NB4 (cell line): ENCODE measurements around the gene ENOX1.

ENCODE experiments used
- DNase-seq: peaks from one replicate; pipeline ENCODE4 v3.0.0; 2010; ENCODE audit warnings: low read depth
- H3K4me3 ChIP-seq: one replicate; pipeline ENCODE4 v1.5.1; 2011; ENCODE audit warnings: mild to moderate bottlenecking, low read depth, low read length, moderate library complexity
- CTCF ChIP-seq: IDR thresholded peaks from one replicate; pipeline ENCODE4 v1.5.1; 2012; ENCODE audit warnings: low read depth, low read length
- MAX ChIP-seq: IDR thresholded peaks from 2 replicates; pipeline ENCODE4 v1.6.1; 2011; ENCODE audit warnings: low read depth, low read length
- MYC ChIP-seq: IDR thresholded peaks from 2 replicates; pipeline ENCODE4 v1.6.1; 2011; ENCODE audit warnings: low read depth, low read length
- POLR2A ChIP-seq: IDR thresholded peaks from 2 replicates; pipeline ENCODE4 v1.6.1; 2011; ENCODE audit warnings: mild to moderate bottlenecking; ENCODE audit not compliant: insufficient read length; ENCODE audit errors: extremely low read depth

ENOX1 gene

GRCh38 chr13:43307221-43307920 lies 479.4 kb downstream of the ENOX1 start:
- DNase-seq = no peak
- H3K4me3 ChIP-seq = no peak overlapping the region
- TF ChIP-seq POLR2A (no peak), MAX (no peak), MYC (no peak), CTCF (no peak)

GRCh38 chr13:43306372-43306771 lies 480.4 kb downstream of the ENOX1 start:
- DNase-seq = no peak
- TF ChIP-seq MAX = no peak
- TF ChIP-seq CTCF = no peak
- no peak for TF ChIP-seq POLR2A
- no peak for TF ChIP-seq MYC
- no peak overlapping the region for H3K4me3 ChIP-seq

GRCh38 chr13:43305416-43305815 lies 481.4 kb downstream of the ENOX1 start:
- no peak for DNase-seq
- H3K4me3 ChIP-seq = no peak overlapping the region
- TF ChIP-seq MAX (no peak), POLR2A (no peak), MYC (no peak), CTCF (no peak)

GRCh38 chr13:43304945-43305344 lies 481.8 kb downstream of the ENOX1 start:
- TF ChIP-seq MYC = no peak
- no peak for TF ChIP-seq MAX
- no peak for TF ChIP-seq CTCF
- no peak for TF ChIP-seq POLR2A
- DNase-seq = no peak
- no peak overlapping the region for H3K4me3 ChIP-seq

- DNase-seq = no peak
- TF ChIP-seq POLR2A = no peak
- no peak for TF ChIP-seq MAX
- TF ChIP-seq CTCF = no peak
- no peak overlapping the region for H3K4me3 ChIP-seq
Measured at GRCh38 chr13:43304449-43304848, 482.3 kb downstream of the ENOX1 start.
